Fibroblast of villous mesenchyme (primary cell): ENCODE data around the gene PCNX3. TPM values are rescaled to one million over a fixed set of nuclear protein-coding genes. Genes with fewer than 3 reads are reported as not detected.

Experiments used
- DNase-seq: peaks from one replicate; pipeline ENCODE4 v3.0.0-alpha.2; 2010; ENCODE audit warnings: low read depth
- H3K4me3 ChIP-seq: 2 replicates; pipeline ENCODE4 v1.5.1; 2011; ENCODE audit warnings: low read depth, mild to moderate bottlenecking, low read length
- total RNA-seq: library from RNA; depleted of rRNA; stranded (reverse); fragments of >200 nt; gene quantifications from 2 replicates; pipeline ENCODE4 v1.2.3, GENCODE V29; 2012
- TF ChIP-seq, protein P1 (sequence below): IDR thresholded peaks from 2 replicates; pipeline ENCODE4 v1.5.1; 2012; ENCODE audit warnings: low read depth, mild to moderate bottlenecking, low read length; ENCODE audit not compliant: insufficient read depth

The PCNX3 gene
- total RNA-seq, 1 donor: 32.4 TPM

GRCh38 chr11:65616575-65617001 lies 1.0 kb downstream of the PCNX3 start:
- peak overlapping the region; percentile 92 for H3K4me3 ChIP-seq
- TF ChIP-seq, protein P1, sequence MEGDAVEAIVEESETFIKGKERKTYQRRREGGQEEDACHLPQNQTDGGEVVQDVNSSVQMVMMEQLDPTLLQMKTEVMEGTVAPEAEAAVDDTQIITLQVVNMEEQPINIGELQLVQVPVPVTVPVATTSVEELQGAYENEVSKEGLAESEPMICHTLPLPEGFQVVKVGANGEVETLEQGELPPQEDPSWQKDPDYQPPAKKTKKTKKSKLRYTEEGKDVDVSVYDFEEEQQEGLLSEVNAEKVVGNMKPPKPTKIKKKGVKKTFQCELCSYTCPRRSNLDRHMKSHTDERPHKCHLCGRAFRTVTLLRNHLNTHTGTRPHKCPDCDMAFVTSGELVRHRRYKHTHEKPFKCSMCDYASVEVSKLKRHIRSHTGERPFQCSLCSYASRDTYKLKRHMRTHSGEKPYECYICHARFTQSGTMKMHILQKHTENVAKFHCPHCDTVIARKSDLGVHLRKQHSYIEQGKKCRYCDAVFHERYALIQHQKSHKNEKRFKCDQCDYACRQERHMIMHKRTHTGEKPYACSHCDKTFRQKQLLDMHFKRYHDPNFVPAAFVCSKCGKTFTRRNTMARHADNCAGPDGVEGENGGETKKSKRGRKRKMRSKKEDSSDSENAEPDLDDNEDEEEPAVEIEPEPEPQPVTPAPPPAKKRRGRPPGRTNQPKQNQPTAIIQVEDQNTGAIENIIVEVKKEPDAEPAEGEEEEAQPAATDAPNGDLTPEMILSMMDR: no peak
- DNase-seq: peak; percentile 7

DNA sequence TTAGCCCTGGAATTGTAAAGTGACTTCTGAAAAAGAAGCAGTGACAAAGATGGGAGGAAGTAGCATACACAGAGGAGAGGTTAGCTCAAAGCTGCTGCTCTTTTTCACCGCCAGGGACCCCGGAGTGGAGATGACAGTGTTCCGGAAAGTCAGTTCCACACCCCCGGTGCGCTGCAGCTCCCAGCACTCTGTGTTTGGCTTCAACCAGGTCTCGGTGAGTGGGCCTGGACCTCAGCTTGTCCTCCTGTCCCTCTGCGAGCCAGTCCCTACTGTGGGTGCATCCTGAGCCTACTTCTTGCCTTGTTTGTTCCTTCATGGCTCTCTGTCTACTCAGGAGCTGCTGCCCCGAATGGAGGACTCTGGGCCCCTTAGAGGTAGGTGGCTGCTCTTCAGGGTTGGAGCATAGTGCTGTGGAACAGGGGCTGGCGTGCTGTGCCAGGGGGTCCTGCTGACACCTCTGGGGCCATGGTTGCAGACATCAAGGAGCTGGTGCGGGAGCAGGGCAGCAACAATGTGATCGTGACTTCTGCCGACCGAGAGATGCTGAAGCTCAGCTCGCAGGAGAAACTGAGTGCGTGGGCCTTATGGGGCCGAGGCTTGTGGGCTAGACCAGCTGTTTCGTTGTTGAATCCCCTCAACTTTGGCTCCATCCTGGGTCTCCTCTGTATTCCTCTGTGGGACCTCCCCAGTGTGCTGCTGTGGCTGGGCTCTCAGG lies 1.7 kb downstream of the PCNX3 start:
- DNase-seq: no peak
- H3K4me3 ChIP-seq: no peak overlapping the region
- TF ChIP-seq, protein P1: no peak

DNA sequence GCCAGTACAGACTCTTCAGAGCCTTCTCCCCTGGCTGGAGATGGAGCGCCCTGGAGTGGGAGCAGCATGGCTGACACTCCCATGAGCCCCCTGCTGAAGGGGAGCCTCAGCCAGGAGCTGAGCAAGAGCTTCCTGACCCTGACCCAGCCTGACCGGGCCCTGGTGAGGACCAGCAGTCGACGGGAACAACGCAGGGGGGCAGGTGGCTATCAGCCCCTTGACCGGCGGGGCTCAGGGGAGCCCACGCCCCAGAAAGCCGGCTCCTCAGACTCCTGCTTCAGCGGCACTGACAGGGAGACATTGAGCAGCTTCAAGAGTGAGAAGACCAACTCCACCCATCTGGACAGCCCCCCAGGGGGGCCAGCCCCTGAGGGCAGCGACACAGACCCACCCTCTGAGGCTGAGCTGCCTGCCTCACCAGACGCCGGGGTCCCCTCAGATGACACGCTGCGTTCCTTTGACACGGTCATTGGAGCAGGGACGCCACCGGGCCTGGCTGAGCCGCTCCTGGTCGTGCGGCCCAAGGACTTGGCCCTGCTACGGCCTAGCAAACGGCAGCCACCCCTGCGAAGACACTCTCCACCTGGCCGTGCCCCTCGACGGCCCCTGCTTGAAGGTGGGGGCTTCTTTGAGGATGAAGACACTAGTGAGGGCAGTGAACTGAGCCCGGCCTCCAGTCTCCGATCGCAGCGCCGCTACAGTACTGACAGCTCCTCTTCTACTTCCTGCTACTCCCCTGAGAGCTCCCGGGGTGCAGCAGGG lies 2.6 kb downstream of the PCNX3 start:
- DNase-seq: no peak
- TF ChIP-seq, protein P1: no peak
- H3K4me3 ChIP-seq: no peak overlapping the region

- DNase-seq: no peak
- TF ChIP-seq, protein P1: no peak
- no peak overlapping the region for H3K4me3 ChIP-seq
Observed at GRCh38 chr11:65618763-65619162, 3.2 kb downstream of the PCNX3 start.

DNA sequence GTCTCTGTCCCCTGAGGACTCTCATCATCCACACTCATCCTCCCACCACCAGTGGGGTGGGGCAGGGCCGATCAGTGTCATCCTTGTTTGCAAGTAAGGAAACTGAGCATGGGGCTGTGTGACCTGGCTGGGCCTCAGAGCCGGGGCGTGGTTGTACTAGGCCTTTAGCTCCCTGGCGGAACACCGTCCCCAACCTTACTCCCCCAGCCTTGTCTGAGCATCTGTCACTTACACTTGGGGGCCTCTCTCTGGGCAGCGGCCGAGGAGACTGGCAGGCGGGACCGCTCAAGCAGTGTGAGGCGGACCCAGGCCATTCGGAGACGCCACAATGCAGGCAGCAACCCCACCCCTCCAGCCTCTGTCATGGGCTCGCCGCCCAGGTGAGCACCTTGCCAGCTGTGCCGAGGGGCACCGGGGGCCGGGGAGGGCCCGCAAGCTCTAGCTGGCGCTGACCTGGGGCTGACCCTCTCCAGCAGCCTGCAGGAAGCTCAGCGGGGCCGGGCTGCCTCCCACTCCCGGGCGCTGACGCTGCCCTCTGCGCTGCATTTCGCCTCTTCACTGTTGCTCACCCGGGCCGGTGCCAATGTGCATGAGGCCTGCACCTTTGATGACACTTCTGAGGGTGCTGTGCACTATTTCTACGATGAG lies 3.8 kb downstream of the PCNX3 start:
- DNase-seq: no peak
- no peak overlapping the region for H3K4me3 ChIP-seq
- TF ChIP-seq, protein P1: no peak

DNA sequence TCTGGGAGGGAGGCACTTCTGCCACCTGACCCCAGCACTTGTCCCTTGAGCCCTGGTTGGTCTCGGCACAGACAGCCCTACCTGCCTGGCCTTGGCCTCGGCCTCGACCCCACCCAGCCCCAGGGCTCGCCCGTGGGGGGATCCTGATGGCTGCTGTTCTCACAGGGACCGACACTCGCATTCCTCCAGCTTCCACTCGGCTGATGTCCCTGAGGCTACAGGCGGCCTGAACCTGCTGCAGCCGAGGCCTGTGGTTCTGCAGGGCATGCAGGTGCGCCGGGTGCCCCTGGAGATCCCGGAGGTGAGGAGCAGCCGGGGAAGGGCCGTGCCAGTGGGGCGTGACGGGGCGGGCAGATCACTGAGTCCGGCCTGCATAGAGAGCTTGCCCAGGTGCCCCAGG lies 5.1 kb downstream of the PCNX3 start:
- no peak for DNase-seq
- no peak overlapping the region for H3K4me3 ChIP-seq
- TF ChIP-seq, protein P1: no peak
